GM10847 (cell line): ENCODE data around the gene MAD2L1.

Experiments used
- POLR2A ChIP-seq: IDR thresholded peaks from 2 replicates; pipeline ENCODE4 v1.6.1; 2011; ENCODE audit not compliant: insufficient read length; ENCODE audit errors: extremely low read depth

MAD2L1 gene

GRCh38 chr4:120025516-120025915 lies 41.1 kb downstream of the MAD2L1 start:
- no peak for TF ChIP-seq POLR2A

DNA sequence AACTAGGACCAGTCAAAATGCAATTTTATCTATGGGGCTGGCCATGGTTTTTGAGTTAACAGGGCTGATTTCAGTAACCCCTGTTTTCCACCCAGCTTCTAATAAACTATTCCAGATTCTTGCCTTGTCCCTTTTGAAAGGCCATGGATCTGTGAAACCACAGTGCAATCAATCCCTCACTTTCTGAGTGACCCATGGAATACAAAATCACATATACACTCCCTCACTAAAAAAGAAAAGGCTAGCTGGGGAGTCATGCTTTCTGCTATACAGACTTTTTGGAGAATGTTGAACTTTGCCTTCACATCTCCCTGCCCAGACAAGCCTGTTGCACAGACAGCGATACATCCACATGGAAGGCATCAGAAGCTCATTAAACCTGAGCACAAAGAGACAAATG lies 47.9 kb downstream of the MAD2L1 start:
- TF ChIP-seq POLR2A = no peak

DNA sequence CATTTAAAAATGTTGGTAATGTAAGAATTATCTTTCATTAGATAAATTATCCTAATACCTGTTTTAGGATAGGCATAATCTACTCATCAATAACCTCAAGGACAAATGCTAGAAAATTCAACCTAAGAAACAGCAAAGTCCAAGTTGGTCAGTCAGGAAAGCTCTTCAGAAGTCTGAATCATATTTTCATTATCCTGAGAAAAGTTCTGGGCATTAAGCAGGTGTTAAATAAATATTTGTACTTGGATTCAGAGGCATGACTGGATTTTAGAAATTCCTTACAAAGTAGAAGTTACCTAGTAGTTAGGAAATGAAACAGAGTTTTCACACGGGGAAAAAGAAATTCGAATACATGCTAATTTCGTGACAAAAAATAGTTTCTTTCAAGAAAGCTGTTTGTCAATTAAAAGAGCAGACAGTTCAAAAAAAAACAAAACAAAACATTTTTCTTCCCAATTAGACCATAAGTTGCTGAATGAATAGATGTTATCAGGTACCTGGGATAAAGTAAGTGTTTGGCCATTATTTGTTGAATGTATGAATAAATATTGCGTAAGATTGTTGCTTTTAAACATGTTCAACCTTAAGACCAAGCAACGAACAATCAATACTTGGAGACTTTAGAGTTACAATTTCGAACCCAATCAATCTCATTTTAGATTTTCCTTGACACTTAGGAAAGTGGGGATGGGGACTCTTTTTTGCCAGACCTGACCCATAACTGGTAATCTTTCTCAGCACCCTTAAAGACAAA lies 48.5 kb downstream of the MAD2L1 start:
- no peak for TF ChIP-seq POLR2A

- TF ChIP-seq POLR2A = no peak
Measured at GRCh38 chr4:120011725-120012124, 54.9 kb downstream of the MAD2L1 start.

DNA sequence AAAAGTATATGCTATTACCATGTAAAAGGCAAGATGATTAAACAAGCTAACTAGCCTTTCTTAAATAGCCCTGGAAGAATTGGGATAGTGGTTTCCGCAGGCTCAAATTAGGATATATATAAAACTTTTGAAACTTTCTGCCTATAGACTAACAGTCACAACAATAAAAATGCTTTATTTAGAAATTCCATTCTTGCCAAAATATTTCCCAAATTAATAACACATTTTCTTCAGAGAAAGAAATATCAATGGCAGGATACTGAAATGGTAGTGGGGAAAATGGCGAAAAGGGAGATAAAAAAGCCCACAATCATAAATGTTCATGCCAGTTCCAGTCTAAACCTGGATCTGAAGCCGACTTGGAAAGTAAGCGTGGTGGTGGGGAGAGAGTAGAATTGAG lies 56.0 kb downstream of the MAD2L1 start:
- no peak for TF ChIP-seq POLR2A

- no peak for TF ChIP-seq POLR2A
Measured at GRCh38 chr4:120009731-120010130, 56.9 kb downstream of the MAD2L1 start.

GRCh38 chr4:120008957-120009356 lies 57.7 kb downstream of the MAD2L1 start:
- TF ChIP-seq POLR2A = no peak

- TF ChIP-seq POLR2A = no peak
Measured at GRCh38 chr4:120007896-120008436, 58.7 kb downstream of the MAD2L1 start.

DNA sequence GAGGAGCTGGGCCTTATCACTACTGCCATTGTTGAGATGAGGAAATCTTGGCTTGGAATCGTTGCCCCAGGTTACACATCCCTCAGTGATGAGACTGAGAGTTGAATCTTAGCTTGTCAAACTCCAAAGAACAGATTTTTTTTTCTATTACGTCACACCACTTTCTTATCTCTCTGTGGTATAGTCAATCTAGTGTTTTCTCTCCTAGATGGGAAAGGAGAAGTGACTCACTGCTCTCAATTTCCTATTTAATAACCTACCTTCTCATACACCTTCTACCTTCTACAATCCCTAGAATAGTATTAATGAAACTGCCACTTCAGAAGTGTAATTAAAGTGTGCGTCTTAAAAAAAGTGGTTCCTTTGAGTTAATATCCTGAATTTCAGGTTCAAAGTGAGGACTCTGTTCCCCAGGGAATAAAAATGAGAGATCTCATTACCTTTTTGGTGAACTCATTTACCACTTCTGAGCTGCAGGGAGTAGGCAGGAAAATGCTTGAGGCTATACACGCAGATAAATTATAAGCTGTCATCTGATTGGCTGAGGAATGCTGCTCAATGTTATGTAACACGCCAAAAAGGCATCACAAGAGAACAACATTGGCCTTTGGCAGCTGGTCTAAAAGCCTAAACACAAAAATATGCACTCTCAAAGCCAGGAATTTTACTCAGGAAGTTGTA lies 59.3 kb downstream of the MAD2L1 start:
- no peak for TF ChIP-seq POLR2A
